ENCODE results near the gene WHRN.

WHRN gene

GRCh38 chr9:114513055-114513958 is 8.0 kb upstream of the WHRN start:
- DNase-seq: no peak

GRCh38 chr9:114511978-114512874 is 7.0 kb upstream of the WHRN start:
- DNase-seq: no peak

DNA sequence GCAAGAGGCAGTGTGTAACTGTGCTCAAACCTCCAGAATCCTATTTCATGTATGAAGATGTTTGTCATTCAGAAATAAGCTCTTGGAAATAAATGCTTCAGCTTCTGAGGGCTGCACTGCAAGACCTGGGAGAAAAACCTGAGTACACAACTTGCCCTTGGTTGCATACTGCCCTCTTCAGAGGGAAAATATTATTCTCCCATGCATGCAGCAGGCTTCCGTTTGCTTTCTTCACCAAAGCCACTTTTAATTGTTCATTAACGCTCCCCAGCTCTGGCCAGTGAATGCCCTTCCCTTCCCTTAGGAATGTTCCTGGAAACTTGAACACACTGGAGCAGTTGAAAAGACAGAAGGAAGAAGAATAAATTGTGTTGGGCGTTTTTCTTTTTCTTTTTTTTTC is 2.5 kb upstream of the WHRN start:
- no peak for DNase-seq

- no peak for DNase-seq
These were observed 763 bp upstream of the WHRN start for GRCh38 chr9:114506082-114506390.

GRCh38 chr9:114504341-114505186 is 709 bp downstream of the WHRN start:
- DNase-seq: peak; percentile 60

DNA sequence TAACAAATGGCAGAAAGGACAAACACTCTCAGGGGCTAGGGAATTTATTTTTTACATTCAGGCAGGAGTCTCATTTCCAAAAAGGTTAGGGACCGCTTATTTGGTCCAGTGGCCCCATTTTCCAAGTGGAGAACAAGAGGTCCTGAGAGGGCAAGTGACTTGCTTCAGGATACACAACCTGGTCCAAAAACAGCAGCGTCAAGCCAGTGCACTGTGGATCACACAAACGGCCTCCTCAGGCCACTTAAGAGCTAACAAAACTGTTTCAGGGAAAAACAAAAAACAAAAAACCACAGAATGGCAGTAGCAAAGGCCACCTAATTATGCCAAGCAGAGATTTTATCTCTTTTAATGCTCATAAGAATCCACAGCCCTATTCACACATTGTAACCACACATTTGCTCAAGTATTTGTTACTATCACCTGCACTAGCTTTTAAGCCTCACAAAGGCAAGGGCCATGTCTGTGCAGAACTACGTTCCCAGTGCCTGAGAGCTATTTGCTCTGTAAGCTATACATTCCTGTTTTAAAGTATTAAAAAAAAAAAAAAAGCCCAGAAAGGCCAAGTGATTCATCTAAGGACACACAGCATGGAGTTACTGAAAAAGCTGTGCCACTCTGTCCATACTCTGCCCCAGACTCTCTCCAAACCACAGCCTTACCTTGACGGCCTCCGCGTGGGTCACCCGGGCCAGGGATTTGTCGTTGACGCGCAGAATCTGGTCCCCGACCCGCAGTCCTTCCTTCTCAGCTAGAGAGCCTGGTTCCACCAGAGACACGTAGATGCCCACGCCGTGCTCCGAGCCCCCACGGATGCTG is 1.5 kb downstream of the WHRN start:
- no peak for DNase-seq

- DNase-seq: no peak
These were observed 2.3 kb downstream of the WHRN start for GRCh38 chr9:114503009-114503408.

DNA sequence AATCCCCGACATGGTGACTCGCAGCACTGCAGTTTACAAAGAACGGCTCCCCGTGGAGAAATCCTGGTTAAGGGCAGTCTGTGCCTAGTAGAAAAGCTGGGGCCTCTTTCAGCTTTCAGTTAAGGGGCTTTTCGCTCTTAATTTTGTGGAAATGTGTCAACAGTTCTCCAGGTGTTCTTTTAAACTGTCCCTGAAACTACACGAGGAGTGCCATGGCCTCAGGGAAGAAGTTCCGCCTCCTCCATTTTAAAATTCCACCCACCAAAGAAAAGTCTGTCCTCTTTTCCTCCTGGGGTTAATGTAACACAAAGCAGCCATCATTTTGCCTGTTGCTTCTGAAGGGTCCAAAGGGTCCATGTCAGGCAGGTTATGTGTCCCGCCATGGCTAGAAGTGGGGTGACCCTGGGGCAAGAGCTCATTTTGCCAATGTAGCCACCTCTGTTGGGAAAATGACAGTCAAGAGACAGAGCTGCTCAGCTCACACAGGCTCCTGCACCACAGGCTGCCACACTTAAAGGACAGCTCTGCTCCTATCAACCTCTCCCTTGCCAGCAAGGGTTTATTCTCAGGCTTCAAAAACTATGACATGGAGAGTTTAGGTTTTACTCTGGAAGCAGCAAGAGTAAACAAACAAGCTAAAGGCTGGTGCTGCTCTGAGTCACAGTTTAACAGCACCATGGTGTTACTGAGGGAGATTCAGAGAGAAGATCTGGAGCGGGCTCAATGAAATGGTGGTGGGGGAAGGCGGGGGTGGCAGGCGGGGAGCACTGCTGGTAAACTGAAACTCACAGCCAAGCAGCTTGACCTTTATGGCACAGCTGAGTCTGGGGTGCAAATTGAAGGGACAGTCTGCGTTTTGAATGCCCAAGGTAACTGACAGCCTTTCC is 3.2 kb downstream of the WHRN start:
- DNase-seq: no peak

GRCh38 chr9:114500697-114501292 is 4.5 kb downstream of the WHRN start:
- no peak for DNase-seq

- no peak for DNase-seq
These were observed 5.2 kb downstream of the WHRN start for GRCh38 chr9:114499941-114500696.

DNA sequence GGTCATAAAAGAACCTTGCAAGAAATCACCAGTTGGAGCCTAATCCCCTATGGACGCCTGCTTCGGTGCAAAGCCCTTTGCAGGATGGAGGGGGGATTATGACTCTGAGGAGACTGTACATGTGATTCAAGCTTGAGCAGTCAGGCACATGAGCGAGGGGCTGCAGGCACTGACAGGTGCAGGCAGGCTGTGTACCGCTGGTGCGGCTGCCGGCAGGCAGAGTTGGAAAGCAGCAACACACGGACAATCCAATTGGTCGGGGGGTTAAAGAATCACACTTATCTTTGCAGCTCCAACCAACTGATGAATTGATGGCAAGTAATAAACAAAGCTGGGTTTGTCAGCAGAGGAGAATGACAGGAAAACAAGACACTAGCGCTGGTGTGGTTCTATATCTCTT is 5.7 kb downstream of the WHRN start:
- DNase-seq: no peak

GRCh38 chr9:114497727-114498382 is 7.4 kb downstream of the WHRN start:
- no peak for DNase-seq

DNA sequence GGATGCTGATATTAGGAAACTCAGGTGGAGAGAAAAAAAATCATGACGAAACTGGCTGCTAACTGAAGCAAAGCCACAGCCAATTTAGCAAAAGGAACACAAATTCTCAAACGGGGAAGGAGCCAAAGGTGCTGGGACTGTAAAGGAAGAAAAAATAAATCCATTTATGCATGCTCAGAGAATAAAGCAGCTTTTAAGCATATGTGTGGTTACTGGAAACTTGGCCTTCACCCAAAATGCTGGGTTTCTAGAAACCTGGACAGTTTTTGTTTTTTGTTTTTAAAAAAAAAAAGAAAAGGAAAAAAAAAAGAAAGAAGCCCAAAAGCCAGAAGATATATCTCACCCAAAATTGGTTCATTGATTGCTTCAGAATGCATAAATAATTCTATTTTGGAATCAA is 8.0 kb downstream of the WHRN start:
- DNase-seq: no peak

- DNase-seq: no peak
These were observed 9.3 kb downstream of the WHRN start for GRCh38 chr9:114496011-114496410.

- no peak for DNase-seq
These were observed 10.3 kb downstream of the WHRN start for GRCh38 chr9:114494776-114495569.

- no peak for DNase-seq
These were observed 11.6 kb downstream of the WHRN start for GRCh38 chr9:114493521-114494184.

- no peak for DNase-seq
These were observed 12.3 kb downstream of the WHRN start for GRCh38 chr9:114492991-114493390.

GRCh38 chr9:114491430-114492003 is 13.8 kb downstream of the WHRN start:
- DNase-seq: no peak
